Hematopoietic multipotent progenitor cell treated with erythropoietin and hydrocortisone succinate and interleukin-3 and kit ligand, for 8 days (in vitro differentiated cells): ENCODE data around the gene DNAJB9.
"Not testable (repeated sequence)": the region's sequence is repeated elsewhere in the genome, so short reads cannot be mapped to it uniquely, and the experiment has no call there.

Source experiments
- DNase-seq: peaks from one replicate; pipeline ENCODE4 v3.0.0-alpha.2; 2015

DNAJB9 gene

DNA sequence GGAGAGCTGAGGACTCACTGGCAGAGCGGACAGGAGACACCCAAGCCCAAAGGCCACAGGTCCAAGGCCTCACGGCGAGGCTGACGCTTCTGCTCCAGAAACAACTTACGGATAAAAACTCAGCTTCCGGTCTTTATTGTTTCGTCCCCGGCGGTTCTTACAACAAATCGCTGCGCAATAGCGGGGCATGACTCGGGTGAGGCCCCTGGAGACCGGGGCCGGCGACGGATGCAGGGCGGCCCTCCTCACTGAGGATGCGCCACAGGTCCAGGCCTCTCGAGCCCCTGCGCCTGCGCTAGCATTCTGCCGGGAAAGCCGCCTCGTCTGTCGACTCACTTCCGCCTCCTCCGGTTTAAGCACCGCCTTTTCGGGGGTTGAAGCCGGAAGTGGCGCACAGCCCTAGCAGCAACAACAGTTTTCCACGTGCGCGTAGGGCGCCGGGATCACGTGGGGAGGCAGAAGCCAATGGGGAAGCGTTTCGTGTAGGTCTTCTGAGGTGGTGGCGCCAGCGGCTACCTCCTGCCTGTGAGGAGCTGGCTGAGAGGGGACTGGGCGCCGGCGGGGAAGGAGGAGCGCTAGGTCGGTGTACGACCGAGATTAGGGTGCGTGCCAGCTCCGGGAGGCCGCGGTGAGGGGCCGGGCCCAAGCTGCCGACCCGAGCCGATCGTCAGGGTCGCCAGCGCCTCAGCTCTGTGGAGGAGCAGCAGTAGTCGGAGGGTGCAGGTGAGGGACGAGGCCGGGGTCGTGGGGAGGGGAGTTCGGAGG, at the start of gene DNAJB9, which contains the start of gene THAP5:
Gene DNAJB9 (plus strand): TSS at position 494 of the 765 bp plus-strand sequence. CDS start 1,853 bp downstream, outside the sequence.
Gene THAP5 (minus strand): TSS at position 326 of the 765 bp plus-strand sequence. CDS start 137 bp downstream, at position 189.
- DNase-seq, result peak; percentile 99

DNA sequence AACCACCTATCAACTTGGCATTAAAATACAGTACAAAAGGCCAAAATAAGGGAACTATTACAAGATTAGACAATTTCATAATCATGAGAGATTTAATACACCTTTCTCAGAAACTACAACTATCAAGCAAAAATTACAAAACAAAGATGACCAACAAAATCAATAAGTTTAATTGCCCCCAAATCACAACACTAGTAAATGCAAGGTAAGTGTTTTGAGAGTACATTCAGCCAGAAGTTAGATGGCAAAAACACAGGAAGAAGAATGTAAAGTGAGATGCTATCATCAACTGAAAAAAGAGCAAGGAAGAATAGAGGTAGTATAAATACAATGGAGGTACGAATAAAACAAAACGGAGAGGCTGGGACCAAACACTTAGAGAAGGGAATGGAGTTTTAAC, 46.9 kb upstream of the DNAJB9 start:
- no peak for DNase-seq

DNA sequence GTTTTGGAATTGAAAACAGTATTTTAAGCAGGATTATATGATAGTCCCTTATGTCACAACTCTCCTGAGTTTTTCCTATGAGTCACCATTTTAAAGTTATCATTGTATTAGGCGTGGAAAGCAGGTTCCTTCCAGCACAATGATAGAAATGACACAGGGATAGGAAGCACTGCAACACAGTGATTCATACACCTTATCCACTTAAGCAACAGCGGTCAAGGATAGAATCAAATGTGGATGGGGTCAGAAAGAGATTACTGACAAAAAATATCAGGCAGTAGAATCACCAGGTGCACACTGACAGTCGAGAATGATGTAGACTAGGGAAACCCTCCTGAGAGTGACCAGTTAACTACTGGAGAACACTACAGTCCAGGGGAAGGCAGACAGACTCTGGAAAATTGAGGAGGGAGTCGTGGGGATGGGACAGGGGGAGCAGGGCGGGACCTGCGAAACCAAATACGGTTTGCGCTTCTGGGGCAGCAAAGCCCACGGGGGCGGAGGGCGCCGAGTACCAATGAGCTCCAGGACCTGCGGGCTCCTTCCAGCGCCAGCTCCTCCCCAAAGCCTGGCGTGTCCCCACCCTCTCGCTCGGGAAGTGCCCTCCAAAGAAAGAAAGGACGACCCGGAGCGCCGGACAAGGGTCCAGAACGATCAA, 44.2 kb upstream of the DNAJB9 start:
- DNase-seq, result peak; percentile 39

DNA sequence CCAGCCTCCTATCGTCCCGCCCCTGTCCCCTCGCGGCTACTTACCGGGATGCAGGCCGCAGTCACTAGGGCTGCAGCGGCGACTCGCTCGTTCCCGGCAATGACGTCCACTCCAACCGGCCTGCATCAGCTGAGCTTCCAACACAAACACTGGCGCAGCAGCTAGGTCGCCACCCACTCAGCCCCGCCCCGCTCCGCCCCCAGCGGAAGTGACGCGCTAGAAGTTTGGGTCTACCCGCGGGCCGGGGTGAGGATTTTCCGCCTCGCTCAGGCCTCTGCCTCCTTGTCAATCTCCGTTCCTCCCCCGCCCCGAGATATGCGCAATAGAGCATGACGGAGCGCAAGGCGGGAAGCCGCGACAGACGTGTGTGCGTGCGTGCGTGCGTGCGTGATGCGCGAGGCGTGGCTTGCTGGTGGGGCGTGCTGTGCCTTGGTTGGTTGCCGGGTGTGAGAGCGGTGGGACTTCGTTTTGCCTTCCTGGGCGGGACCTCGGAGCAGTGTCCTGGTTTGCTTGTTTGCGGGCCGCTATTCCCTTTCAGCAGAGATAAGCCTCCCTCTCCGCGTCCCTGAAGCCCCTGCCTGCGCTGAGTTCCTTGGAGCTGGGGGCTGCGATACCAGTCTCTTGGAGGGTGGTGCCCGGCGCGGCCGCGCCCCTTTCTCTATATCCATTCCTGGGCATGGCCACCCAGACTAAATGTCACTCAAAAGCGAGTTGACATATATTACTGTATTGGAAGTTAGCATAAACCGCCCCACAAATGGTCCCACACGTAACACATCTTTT, 43.5 kb upstream of the DNAJB9 start, which contains the start of gene PNPLA8:
Gene PNPLA8 (minus strand): TSS at position 151 of the 783 bp plus-strand sequence. CDS start 10,644 bp downstream, outside the sequence.
- peak; percentile 99 for DNase-seq

DNA sequence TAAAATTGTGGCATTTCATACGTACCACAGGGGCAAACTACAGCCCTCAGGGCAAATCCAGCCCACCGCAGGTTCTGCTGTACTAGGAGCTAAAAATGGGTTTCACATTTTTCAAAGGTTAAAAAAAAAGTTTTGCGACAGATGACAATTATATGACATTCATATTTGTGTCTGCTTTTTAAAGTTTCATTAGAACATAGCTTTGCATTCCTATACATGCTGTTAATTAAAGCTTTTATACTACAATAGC, 43.0 kb upstream of the DNAJB9 start:
- no peak for DNase-seq

DNA sequence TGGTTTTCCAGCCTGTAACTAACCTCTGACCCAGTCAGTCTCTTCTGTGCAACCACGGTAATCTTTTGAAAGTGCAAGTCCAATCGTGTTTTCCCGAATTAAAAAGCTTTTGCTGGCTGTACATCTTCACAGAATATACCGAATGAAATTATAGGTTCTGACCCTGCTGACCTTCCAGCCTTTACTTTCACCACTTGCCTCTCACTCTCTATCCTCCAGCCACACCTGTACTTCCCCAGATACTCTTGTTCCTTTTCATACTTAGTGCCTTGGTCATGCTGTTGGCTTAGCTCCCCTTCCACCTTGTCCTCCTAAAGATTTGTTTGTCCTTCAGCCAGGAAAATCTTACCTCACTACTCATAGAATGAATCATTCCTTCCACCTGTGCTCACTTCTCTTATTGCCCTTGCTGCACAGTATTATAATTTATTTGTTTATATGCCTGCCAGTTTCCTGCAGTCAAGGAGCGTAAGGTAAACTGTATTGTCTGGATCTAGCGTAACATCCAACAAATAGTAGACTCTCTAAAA, 41.4 kb upstream of the DNAJB9 start:
- no peak for DNase-seq

DNA sequence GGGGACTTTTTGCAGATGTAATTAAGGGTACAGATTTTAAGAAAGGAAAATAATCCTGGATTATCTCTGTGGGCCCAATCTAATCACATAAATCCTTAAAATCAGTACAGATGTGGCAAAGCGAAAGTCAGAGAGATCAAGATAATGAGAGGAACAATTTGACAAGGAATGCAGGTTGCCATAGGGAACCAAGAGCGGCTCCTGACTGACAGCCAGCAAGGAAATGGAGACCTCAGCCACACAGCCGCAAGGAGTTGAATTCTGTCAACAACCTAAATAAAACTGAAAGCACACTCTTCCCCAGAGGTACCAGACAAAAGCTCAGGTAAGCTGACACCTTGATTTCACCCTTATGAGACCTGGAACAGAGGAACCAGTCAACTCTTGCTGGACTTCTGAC, 40.3 kb upstream of the DNAJB9 start:
- DNase-seq, result no peak

DNA sequence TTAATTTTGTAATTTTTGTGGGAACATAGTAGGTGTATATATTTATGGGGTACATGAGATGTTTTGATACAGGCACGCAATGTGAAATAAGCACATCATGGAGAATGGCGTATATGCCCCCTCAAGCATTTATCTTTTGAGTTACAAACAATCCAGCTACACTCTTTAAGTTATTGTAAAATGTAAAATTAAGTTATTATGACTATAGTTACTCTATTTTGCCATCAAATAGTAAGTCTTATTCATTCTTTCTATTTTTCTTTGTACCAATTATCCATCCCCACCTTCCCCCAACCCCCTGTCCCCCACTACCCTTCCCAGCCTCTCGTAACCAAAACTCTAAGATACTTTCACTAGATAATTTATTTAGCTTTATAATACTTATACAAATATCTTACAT, 36.0 kb upstream of the DNAJB9 start:
- DNase-seq, result no peak

DNA sequence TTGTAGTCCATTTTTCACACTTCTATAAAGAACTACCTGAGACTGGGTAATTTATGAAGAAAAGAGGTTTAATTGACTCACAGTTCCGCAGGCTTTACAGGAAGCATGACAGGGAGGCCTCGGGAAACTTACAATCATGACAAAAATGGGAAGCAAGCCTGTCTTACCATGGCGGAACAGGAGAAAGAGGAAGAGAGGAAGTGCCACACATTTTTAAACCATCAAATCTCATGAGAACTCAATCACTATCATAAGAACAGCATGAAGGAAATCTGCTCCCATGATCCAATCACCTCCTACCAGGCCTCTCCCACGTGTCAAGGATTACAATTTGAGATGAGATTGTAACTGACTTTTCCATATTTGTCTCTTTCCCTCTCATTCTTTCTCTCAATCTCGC, 34.4 kb upstream of the DNAJB9 start:
- no peak for DNase-seq

DNA sequence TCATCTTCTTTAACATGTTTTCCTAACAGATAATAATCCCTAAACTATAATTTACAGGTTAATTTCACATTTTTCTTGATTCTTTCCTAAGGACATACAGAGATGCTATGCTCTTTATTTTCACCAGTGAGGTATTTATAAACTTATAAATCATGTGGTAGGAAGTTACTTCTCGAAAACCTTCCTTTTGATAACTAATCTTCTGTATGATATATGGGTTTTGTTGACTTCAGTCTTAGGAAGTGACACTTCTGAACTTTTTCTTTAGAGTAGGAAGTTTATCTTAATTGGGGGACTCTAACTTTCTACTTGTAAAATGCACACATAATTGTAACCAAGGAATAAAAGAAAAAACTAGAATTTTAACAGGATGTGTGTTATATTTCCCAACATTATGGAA, 33.9 kb upstream of the DNAJB9 start:
- DNase-seq, result no peak

DNA sequence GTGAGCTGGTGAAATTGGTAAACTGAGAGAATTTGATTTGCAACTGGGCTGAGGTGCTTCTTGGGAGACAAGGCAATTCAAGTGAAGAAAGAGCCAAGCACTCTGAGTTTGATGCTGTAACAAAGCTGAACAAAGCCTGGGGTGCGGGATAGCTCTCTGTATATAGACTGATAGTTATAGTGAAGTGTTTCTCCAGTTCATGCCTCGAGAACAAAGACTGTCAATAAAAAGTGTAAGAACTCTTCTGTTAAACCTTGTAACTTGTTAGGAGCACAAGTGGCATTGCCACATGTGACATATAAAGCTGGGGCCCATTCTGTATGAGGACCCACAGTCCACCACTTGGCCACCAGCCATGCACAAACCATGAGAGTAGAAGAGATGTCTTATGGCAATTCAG, 32.4 kb upstream of the DNAJB9 start:
- peak; percentile 43 for DNase-seq

DNA sequence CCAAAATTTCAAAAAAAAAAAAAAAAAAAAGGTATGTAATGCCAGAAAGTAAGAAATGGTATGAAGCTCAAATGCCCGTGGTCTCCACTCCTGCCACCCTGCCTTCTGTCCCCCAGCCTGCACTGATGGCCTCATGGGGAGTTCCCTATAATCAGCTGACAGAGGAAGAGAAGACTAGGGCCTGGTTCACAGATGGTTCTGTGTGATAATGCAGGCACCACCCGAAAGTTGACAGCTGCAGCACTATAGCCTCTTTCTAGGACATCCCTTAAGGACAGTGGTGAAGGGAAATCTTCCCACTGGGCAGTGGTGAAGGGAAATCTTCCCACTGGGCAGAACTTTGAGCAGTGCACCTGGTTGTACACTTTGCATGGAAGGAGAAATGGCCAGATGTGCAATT, 31.4 kb upstream of the DNAJB9 start:
- DNase-seq, result peak; percentile 95

DNA sequence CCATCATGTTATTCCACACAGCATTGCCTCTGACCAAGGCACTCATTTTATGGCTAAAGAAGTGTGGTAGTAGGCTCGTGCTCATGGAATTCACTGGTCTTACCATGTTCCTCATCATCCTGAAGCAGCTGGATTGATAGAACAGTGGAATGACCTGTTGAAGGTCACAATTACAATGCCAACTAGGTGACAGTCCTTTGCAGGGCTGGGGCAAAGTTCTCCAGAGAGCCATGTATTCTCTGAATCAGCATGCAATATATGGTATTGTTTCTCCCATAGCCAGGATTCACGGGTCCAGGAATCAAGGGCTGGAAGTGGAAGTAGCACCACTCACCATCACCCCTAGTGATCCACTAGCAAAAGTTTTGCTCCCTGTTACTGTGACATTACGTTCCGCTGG, 31.0 kb upstream of the DNAJB9 start:
- not testable (repeated sequence) for DNase-seq

DNA sequence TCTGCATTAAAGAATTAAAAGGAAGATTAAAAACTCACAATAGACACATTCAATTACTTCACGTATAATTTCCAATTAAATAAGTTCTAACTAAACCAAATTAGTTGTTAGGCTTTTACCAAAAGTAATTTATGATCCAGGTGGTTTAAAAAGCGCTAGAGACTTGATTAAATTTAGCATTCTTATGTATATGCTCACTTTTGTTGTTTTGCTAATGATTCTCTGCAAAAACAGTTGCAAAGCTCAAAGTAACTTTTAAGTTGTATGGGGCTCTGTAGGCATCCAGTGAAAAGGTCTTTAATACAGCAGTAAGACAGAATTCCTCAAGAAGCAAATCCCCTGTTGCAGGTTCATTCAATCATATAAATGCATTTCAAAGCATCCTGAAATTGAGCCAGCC, 28.2 kb upstream of the DNAJB9 start:
- DNase-seq, result no peak

DNA sequence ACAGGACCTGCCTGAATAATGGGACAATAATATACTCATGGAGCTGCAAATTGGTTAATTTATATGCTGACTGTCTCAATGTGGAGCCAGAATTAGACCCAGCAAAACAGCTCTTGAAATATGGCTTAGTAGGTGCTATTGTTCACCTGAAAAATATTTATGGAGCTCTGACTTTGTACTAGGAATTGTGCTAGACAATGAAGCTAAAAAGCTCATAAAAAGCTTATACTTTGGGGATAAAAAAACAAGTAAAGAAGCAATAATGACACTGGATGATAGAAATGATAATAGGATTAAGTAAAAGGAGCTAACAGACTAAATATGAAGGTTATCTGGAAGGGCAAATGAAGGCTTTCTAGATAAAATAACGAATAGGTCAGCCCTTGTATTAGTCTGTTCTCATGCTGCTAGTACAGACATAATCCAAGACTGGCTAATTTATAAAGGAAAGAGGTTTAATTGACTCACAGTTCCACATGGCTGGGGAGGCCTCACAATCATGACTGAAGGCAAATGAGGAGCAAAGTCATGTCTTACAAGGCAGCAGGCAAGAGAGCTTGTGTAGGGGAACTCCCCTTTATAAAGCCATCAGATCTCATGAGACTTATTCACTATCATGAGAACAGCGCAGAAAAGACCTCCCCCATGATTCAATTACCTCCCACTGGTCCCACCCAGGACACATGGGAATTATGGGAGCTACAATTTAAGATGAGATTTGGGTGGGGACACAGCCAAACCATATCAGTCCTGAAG, 21.4 kb upstream of the DNAJB9 start:
- not testable (repeated sequence) for DNase-seq

DNA sequence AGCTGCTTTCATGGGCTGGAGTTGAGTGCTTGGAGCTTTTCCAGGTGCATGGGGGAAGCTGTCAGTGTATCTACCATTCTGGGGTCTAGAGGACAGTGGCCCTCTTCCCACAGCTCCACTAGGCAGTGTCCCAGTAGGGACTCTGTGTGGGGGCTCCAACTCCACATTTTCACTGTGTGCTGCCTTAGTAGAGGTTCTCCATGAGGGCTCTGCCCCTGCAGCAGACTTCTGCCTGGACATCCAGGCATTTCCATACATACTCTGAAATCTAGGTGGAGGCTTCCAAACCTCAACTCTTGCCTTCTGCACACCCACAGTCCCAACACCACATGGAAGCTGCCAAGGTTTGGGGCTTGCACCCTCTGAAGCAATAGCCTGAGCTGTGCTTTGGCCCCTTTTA, 13.0 kb upstream of the DNAJB9 start:
- DNase-seq, result not testable (repeated sequence)

DNA sequence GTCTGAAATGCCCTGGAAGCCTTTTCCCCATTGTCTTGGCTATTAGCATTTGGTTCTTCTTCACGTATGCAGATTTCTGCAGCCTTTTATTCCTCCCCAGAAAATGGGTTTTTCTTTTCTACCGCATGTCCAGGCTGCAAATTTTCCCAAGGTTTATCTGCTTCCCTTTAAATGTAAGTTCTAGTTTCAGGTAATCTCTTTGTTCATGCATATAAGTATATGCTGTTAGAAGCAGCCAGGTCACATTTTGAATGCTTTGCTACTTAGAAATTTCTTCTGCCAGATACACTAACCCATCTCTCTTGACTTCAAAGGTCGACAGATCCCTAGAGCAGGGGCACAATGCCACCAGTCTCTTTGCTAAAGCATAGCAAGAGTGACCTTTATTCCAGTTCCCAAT, 12.5 kb upstream of the DNAJB9 start:
- no peak for DNase-seq

DNA sequence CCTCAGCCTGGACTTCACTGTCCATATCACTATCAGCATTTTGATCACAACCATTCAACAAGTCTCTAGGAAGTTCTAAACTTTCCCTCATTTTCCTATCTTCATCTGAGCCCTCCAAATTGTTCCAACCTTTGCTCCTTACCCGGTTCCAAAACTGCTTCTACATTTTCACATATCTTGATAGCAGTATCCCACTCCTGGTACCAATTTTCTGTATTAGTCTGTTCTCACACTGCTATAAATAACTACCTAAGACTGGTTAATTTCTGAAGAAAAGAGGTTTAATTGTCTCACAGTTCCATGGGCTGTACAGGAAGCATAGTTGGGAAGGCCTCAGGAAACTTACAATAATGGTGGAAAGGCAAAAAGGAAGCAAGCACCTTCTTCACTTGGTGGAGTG, 12.1 kb upstream of the DNAJB9 start:
- DNase-seq, result no peak

DNA sequence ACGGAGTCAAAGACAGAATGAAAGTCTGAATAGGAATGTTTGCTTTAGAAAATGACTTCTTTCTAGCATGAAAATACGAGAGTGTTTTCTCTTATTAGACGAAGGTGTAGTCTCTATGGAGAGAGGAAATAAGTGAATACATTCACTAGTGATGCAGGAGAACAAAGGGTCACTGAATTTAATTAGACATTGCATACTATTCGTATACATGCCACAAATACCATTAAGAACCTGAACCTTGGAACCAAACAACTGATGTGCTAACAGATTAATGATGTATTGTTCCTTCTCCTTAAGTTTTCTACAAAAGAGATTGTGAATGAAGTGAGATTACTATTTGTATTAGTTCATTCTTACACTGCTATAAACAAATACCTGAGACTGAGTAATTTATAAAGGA, 10.4 kb upstream of the DNAJB9 start:
- no peak for DNase-seq

DNA sequence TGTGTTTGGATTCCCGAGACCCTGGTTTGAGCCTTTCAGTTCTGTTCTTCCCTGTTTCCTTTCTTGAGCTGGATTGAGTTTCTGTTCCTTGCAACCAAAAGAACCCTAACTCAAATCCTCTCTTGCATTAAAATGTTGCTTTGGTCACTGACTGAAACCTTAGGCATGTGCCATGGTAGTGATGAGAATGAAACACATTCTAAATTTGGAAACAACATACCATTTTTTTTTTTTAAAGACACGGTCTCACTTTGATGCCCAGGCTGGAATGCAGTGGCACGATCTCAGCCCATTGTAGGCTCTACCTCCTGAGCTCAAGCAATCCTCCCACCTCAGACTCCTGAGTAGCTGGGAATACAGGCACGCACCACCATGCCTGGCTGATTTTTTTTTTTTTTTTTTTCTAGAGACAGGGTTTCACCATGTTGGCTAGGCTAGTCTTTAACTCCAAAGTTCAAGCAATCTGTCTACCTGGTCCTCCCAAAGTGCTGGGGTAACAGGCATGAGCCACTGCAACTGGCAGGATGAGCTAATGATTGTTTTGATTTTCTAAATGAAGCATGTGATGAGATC, 8.5 kb upstream of the DNAJB9 start:
- no peak for DNase-seq

DNA sequence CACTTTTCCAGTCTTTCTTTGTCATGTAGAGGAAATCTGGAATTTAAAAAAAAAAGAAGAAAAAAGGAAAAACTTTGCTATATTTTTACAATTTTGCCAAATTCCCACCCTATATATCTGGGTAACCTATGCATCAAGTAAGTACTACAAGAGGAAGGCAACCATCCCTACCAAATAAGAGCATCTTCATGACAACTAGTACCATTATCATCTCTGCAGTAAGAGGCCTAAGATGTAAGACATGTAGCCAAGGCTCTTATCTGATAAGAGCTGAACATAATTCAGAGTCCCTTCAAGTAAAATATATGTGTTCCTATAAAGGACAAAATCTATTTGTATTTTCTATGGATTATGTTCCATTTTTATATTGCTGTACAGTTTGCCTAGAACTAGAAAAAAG, 3.7 kb upstream of the DNAJB9 start:
- peak; percentile 26 for DNase-seq

DNA sequence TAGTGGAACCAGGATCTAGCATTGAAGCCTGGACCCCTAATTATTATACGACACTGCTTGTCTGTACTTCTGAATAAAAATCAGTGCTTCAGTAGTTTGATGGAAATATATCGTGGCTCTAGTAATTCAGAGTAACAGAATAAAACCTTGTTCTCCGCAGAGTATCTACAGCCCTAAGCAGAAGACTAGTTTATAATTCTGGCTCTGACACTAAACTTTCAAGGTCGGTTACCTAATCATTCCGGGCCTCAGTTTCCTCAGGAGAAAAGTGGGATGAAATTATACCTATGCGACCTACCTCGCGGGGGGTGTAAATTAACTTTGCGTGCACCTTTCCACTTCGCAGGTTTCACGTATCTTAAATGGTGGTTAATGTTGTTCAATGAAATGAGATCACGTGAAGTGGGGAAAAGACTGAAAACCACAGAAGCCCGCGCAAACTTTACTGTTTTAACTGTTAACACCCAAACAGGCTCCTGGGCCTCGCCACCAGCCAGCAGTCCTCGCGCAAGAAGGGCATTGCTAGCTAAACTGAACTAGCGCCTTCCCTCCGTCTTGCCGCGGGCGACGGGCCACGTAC, 783 bp upstream of the DNAJB9 start:
- no peak for DNase-seq
